HEK293T (cell line): ENCODE results near the gene DUSP22.

ENCODE experiments used
- ARNT ChIP-seq: fragments of 450-650 bp; IDR thresholded peaks from 2 replicates; pipeline ENCODE4 v1.6.1; 2017; ENCODE audit warnings: mild to moderate bottlenecking
- BHLHE40 ChIP-seq: fragments of 450-650 bp; IDR thresholded peaks from 2 replicates; pipeline ENCODE4 v1.6.1; 2016; ENCODE audit warnings: mild to moderate bottlenecking, moderate library complexity, borderline replicate concordance
- ELF4 ChIP-seq: fragments of 450-650 bp; IDR thresholded peaks from 2 replicates; pipeline ENCODE4 v1.6.1; 2017; ENCODE audit warnings: antibody characterized with exemption
- FOXA1 ChIP-seq: fragments of 450-650 bp; IDR thresholded peaks from 2 replicates; pipeline ENCODE4 v1.6.1; 2016; ENCODE audit warnings: mild to moderate bottlenecking
- FOXM1 ChIP-seq: fragments of 450-650 bp; IDR thresholded peaks from 2 replicates; pipeline ENCODE4 v1.6.1; 2017; ENCODE audit warnings: mild to moderate bottlenecking, borderline replicate concordance
- HDGF ChIP-seq: fragments of 450-650 bp; IDR thresholded peaks from 2 replicates; pipeline ENCODE4 v1.6.1; 2017; ENCODE audit warnings: antibody characterized with exemption, borderline replicate concordance
- L3MBTL2 ChIP-seq: fragments of 450-650 bp; conservative IDR thresholded peaks from 2 replicates; pipeline ENCODE4 v1.6.1; 2016; ENCODE audit warnings: mild to moderate bottlenecking
- LEF1 ChIP-seq: fragments of 450-650 bp; IDR thresholded peaks from 2 replicates; pipeline ENCODE4 v1.6.1; 2017; ENCODE audit warnings: mild to moderate bottlenecking, borderline replicate concordance
- NFRKB ChIP-seq: fragments of 450-650 bp; IDR thresholded peaks from 2 replicates; pipeline ENCODE4 v1.6.1; 2016; ENCODE audit warnings: mild to moderate bottlenecking, moderate library complexity
- SP1 ChIP-seq: fragments of 450-650 bp; IDR thresholded peaks from 2 replicates; pipeline ENCODE4 v1.6.1; 2017
- SUZ12 ChIP-seq: fragments of 450-650 bp; IDR thresholded peaks from 2 replicates; pipeline ENCODE4 v1.6.1; 2016; ENCODE audit warnings: mild to moderate bottlenecking
- TARDBP ChIP-seq: fragments of 450-650 bp; IDR thresholded peaks from 2 replicates; pipeline ENCODE4 v1.6.1; 2016
- ZNF384 ChIP-seq: fragments of 450-650 bp; IDR thresholded peaks from 2 replicates; pipeline ENCODE4 v1.6.1; 2016
- TF ChIP-seq, protein P1 (sequence below): fragments of 450-650 bp; IDR thresholded peaks from 2 replicates; pipeline ENCODE4 v1.6.1; 2016

DNA sequence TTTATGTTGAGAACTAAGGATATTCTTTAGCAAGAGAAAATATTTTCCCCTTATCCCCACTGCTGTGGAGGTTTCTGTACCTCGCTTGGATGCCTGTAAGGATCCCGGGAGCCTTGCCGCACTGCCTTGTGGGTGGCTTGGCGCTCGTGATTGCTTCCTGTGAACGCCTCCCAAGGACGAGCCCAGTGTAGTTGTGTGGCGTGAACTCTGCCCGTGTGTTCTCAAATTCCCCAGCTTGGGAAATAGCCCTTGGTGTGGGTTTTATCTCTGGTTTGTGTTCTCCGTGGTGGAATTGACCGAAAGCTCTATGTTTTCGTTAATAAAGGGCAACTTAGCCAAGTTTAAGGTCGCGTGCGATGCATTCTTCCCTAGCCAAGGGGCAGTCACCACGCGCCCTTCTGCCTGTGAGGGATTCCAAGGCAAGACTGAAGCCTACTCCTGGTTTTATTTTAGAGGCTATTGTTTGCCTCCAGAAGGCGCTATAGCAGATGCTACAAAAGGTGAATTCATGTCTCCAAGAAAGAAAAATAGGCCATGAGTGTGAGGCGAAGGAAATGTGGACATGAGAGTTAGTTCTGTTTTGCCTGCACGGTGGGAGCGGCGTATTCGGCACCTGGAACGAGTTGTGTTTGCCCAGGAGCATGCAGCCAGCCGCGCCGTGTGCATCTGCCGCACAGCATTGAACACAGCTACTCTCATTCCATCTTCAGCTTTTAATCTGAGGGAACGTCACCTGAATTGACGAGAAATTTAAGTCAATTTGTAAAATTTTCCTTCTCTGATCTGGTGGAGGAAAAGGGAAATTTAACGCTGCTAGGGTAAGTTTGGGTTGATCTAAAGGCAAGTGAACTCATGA is 59.0 kb downstream of the DUSP22 start:
- TF ChIP-seq ZNF384 (no peak), FOXM1 (no peak), SP1 (no peak), NFRKB (no peak), HDGF (no peak), ELF4 (no peak), TARDBP (no peak), L3MBTL2 (no peak), ARNT (no peak), SUZ12 (no peak), LEF1 (no peak), BHLHE40 (no peak), FOXA1 (no peak)
- TF ChIP-seq, protein P1, sequence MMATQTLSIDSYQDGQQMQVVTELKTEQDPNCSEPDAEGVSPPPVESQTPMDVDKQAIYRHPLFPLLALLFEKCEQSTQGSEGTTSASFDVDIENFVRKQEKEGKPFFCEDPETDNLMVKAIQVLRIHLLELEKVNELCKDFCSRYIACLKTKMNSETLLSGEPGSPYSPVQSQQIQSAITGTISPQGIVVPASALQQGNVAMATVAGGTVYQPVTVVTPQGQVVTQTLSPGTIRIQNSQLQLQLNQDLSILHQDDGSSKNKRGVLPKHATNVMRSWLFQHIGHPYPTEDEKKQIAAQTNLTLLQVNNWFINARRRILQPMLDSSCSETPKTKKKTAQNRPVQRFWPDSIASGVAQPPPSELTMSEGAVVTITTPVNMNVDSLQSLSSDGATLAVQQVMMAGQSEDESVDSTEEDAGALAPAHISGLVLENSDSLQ = no peak
